CD14-positive monocyte (primary cell): ENCODE data around the gene ZBTB47. TPM values are rescaled to one million over a fixed set of nuclear protein-coding genes. Genes with fewer than 3 reads are reported as not detected.

Experiments
- DNase-seq, 3 donors: peaks; one replicate each; pipeline ENCODE4 v3.0.0-alpha.2; 2011 to 2022
- H2AFZ ChIP-seq: 2 replicates; pipeline ENCODE4 v1.6.0; 2012; ENCODE audit warnings: mild to moderate bottlenecking, low read depth, low read length, inconsistent platforms; ENCODE audit not compliant: insufficient read depth, poor library complexity, severe bottlenecking
- H3K27ac ChIP-seq, 2 donors: 1 replicate in 1 of 2; 2 replicates in 1 of 2; pipeline ENCODE4 v1.5.1; 2012 to 2013; ENCODE audit warnings: low read length in 2 of 2, control low read depth in 1 of 2, inconsistent platforms in 1 of 2, low read depth in 1 of 2, mild to moderate bottlenecking in 1 of 2
- H3K27me3 ChIP-seq, 2 donors: one replicate each; pipeline versions ENCODE4 v1.6.0 to v1.6.1; 2011 to 2013; ENCODE audit warnings: low read length in 2 of 2; ENCODE audit not compliant: control insufficient read depth in 2 of 2, insufficient read depth in 2 of 2
- H3K36me3 ChIP-seq, 2 donors: replicated peaks in 1 of 2; 1 replicate in 1 of 2; 2 replicates in 1 of 2; pipeline versions ENCODE4 v1.5.1 to v1.6.1; 2012 to 2013; ENCODE audit warnings: low read length in 2 of 2, control low read depth in 1 of 2, inconsistent platforms in 1 of 2, mild to moderate bottlenecking in 1 of 2; ENCODE audit not compliant: insufficient read depth in 2 of 2, control insufficient read depth in 1 of 2
- H3K4me1 ChIP-seq, 2 donors: 1 replicate in 1 of 2; 2 replicates in 1 of 2; pipeline versions ENCODE4 v1.5.1 to v1.6.1; 2012 to 2013; ENCODE audit warnings: low read length in 2 of 2, control low read depth in 1 of 2, inconsistent platforms in 1 of 2, mild to moderate bottlenecking in 1 of 2, moderate library complexity in 1 of 2; ENCODE audit not compliant: insufficient read depth in 2 of 2, control insufficient read depth in 1 of 2
- H3K4me2 ChIP-seq: replicated peaks from 2 replicates; pipeline ENCODE3; 2012; ENCODE audit warnings: low read length, moderate library complexity, mild to moderate bottlenecking; ENCODE audit not compliant: poor library complexity, severe bottlenecking; ENCODE audit errors: extremely low read depth
- H3K4me3 ChIP-seq, 3 experiments: fragments of 200-600 bp in 1 of 3; sonication (generic) in 1 of 3; replicated peaks in 1 of 3; 1 replicate in 2 of 3; 2 replicates in 1 of 3; pipeline ENCODE4 v1.5.1; 2011 to 2013; ENCODE audit warnings: low read length in 3 of 3, mild to moderate bottlenecking in 3 of 3, control low read depth in 2 of 3, low read depth in 2 of 3, inconsistent platforms in 1 of 3, moderate library complexity in 1 of 3
- H3K79me2 ChIP-seq: 2 replicates; pipeline ENCODE4 v1.6.0; 2012; ENCODE audit warnings: mild to moderate bottlenecking, control low read depth, inconsistent platforms, low read length, moderate library complexity; ENCODE audit not compliant: insufficient read depth
- H3K9ac ChIP-seq: 2 replicates; pipeline ENCODE4 v1.6.0; 2017; ENCODE audit warnings: low read length, mild to moderate bottlenecking; ENCODE audit not compliant: insufficient read depth, poor library complexity, severe bottlenecking
- H3K9me3 ChIP-seq, 2 donors: replicated peaks in 1 of 2; 1 replicate in 1 of 2; 2 replicates in 1 of 2; pipeline versions ENCODE4 v1.5.1 to v1.6.1; 2012 to 2013; ENCODE audit warnings: low read length in 2 of 2, control low read depth in 1 of 2; ENCODE audit not compliant: control insufficient read depth in 1 of 2, insufficient read depth in 1 of 2
- H4K20me1 ChIP-seq: 2 replicates; pipeline ENCODE4 v1.6.0; 2012; ENCODE audit warnings: mild to moderate bottlenecking, low read length, control low read depth, moderate library complexity; ENCODE audit not compliant: insufficient read depth
- H3K27ac Mint-ChIP-seq, 7 donors: one replicate each; pipeline ENCODE4 v1.8.0; 2020; ENCODE audit warnings: mild to moderate bottlenecking in 7 of 7, mixed read lengths in 7 of 7, moderate library complexity in 6 of 7, inconsistent platforms in 2 of 7
- H3K27me3 Mint-ChIP-seq, 3 donors: one replicate each; pipeline ENCODE4 v1.8.0; 2021 to 2022; ENCODE audit warnings: low read depth in 3 of 3, mild to moderate bottlenecking in 3 of 3, mixed read lengths in 3 of 3, moderate library complexity in 3 of 3, inconsistent platforms in 1 of 3
- H3K36me3 Mint-ChIP-seq, 2 donors: one replicate each; pipeline ENCODE4 v1.8.0; 2020; ENCODE audit warnings: mixed read lengths in 2 of 2, inconsistent platforms in 1 of 2, mild to moderate bottlenecking in 1 of 2
- H3K4me1 Mint-ChIP-seq: one replicate; pipeline ENCODE4 v1.8.0; 2020; ENCODE audit warnings: mild to moderate bottlenecking, mixed read lengths
- H3K4me3 Mint-ChIP-seq, 2 donors: one replicate each; pipeline ENCODE4 v1.8.0; 2020; ENCODE audit warnings: mild to moderate bottlenecking in 2 of 2, mixed read lengths in 2 of 2, moderate library complexity in 1 of 2
- H3K9me3 Mint-ChIP-seq, 7 donors: one replicate each; pipeline ENCODE4 v1.8.0; 2020 to 2022; ENCODE audit warnings: mixed read lengths in 7 of 7, mild to moderate bottlenecking in 6 of 7, moderate library complexity in 6 of 7, inconsistent platforms in 2 of 7
- WGBS: methylation state at CpG from one replicate; pipeline ENCODE4 v1.1.5; 2013; ENCODE audit warnings: missing lambda C conversion rate; ENCODE audit not compliant: insufficient coverage; 5-methylcytosine and 5-hydroxymethylcytosine counted together
- intact Hi-C, 2 donors: fragments of 100-400 bp; cut with micrococcal nuclease; formaldehyde crosslinking; loops; one replicate each; pipeline versions ENCODE4 v1.15.0 to v1.15.1; 2023
- polyA plus RNA-seq, 3 donors: library from polyadenylated mRNA; depleted of rRNA in 1 of 3; unstranded in 2 of 3; stranded (reverse) in 1 of 3; fragments of 300-500 nt in 2 of 3; fragments of >200 nt in 1 of 3; fragmentation: Illumina TruSeq in 2 of 3; gene quantifications; 1 replicate in 2 of 3; 2 replicates in 1 of 3; pipeline ENCODE4 v1.2.3, GENCODE V29; 2012 to 2021
- TF ChIP-seq, protein P1 (sequence below): fragments of 200-600 bp; IDR thresholded peaks from one replicate; pipeline ENCODE4 v1.8.0; 2022; ENCODE audit warnings: antibody characterized with exemption, mild to moderate bottlenecking

ZBTB47 gene
- polyA plus RNA-seq, 3 donors: 0.35 to 9.8 (median 0.41) TPM

DNA sequence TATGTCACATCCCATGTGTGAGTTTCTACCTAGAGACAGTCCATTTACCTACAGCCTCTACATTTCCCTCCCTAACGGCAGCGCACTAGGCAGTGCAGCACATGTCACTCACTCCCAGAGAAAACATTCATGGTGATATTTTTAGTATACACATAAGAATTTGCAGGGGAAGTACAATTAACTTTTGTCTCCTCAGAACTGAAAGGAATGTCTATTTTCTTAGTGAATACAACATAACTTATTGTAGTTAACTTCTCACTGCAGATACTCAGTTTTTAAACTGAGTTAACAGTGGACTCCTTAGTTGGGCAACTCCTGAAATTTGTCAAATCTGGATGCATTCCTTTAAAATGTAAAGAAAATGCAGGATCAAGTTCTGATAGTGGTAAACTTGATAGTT is 4.5 kb upstream of the ZBTB47 start:
- Histone ChIP-seq H3K9me3 (no peaks in the 10 kb centered on the region), H2AFZ (no peak overlapping the region), H3K27me3 (no peaks in the 10 kb centered on the region), H3K4me3 (no peak overlapping the region), H3K4me1 (peaks cover 34 to 40% of the 10 kb centered on the region in 2 donors), H3K27ac (peak overlapping the region in 1 of 2 donors; percentile 24), H3K9ac (no peak overlapping the region), H4K20me1 (peaks cover 87% of the 10 kb centered on the region), H3K36me3 (peaks cover 41 to 76% of the 10 kb centered on the region in 2 donors), H3K4me2 (no peak overlapping the region), H3K79me2 (peaks cover 99% of the 10 kb centered on the region)
- no peak for DNase-seq
- Mint-ChIP-seq H3K27ac (peak overlapping the region in 4 of 7 donors; percentile 12 to 77 (median 58)), H3K4me3 (no peak overlapping the region), H3K4me1 (peaks cover 52% of the 10 kb centered on the region), H3K9me3 (no peaks in the 10 kb centered on the region), H3K27me3 (peaks cover 0 to 2% (median 0%) of the 10 kb centered on the region in 3 donors), H3K36me3 (peaks cover 45 to 59% of the 10 kb centered on the region in 2 donors)
- intact Hi-C loops: no loop called here
- no CpG with 5 or more reads among the region's 2 CpGs for WGBS
- TF ChIP-seq, protein P1, sequence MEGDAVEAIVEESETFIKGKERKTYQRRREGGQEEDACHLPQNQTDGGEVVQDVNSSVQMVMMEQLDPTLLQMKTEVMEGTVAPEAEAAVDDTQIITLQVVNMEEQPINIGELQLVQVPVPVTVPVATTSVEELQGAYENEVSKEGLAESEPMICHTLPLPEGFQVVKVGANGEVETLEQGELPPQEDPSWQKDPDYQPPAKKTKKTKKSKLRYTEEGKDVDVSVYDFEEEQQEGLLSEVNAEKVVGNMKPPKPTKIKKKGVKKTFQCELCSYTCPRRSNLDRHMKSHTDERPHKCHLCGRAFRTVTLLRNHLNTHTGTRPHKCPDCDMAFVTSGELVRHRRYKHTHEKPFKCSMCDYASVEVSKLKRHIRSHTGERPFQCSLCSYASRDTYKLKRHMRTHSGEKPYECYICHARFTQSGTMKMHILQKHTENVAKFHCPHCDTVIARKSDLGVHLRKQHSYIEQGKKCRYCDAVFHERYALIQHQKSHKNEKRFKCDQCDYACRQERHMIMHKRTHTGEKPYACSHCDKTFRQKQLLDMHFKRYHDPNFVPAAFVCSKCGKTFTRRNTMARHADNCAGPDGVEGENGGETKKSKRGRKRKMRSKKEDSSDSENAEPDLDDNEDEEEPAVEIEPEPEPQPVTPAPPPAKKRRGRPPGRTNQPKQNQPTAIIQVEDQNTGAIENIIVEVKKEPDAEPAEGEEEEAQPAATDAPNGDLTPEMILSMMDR: no peak

DNA sequence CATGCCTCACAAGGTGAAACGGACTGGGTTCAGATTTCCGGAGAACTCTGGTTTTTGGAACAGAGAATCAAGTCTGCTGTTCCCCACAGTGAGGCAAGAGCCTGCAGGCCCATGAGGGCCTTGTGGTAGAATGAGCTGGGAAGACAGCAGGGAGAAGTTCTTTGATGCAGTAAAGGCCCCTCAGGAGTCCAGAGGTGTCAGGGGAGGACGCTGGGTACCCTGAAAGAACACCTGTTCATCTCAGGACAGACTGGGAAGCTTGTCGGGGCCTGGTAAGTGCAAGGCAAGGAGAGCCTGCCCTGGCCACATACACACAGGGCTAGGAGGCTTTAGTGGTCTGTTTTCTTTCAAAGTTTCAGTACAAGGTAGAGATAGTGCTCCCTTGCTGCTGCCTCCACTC is 3.7 kb upstream of the ZBTB47 start:
- WGBS: 96% methylated on average over 3 of the region's 4 CpGs
- Mint-ChIP-seq H3K27ac (peak overlapping the region in 6 of 7 donors; percentile 44 to 75 (median 65)), H3K27me3 (peaks cover 0 to 2% (median 0%) of the 10 kb centered on the region in 3 donors), H3K4me1 (peaks cover 52% of the 10 kb centered on the region), H3K4me3 (no peak overlapping the region), H3K36me3 (peaks cover 41 to 54% of the 10 kb centered on the region in 2 donors), H3K9me3 (no peaks in the 10 kb centered on the region)
- no peak overlapping the region for H3K4me2 ChIP-seq
- H3K4me1 ChIP-seq: peaks cover 34 to 44% of the 10 kb centered on the region in 2 donors
- intact Hi-C loops: loop anchor here in 1 of 2 donors (10.0 kb wide), 1 partner anchor 65 kb away; the partner anchor contains the start of gene SEC22C
- no peaks in the 10 kb centered on the region for H3K27me3 ChIP-seq
- peak overlapping the region in 1 of 2 donors; percentile 87 for H3K27ac ChIP-seq
- peaks cover 35 to 69% of the 10 kb centered on the region in 2 donors for H3K36me3 ChIP-seq
- TF ChIP-seq, protein P1: no peak
- H3K9me3 ChIP-seq: no peaks in the 10 kb centered on the region
- H3K79me2 ChIP-seq: peaks cover 95% of the 10 kb centered on the region
- no peak overlapping the region for H3K9ac ChIP-seq
- peaks cover 80% of the 10 kb centered on the region for H4K20me1 ChIP-seq
- H3K4me3 ChIP-seq: no peak overlapping the region
- no peak overlapping the region for H2AFZ ChIP-seq
- DNase-seq: no peak
